ENCODE measurements around the gene USO1.
"Not testable (repeated sequence)": the region's sequence is repeated elsewhere in the genome, so short reads cannot be mapped to it uniquely, and the experiment has no call there.

The USO1 gene

GRCh38 chr4:75715105-75715799 lies 9.1 kb upstream of the USO1 start:
- DNase-seq (ENCODE audit: insufficient read length, low spot score): no peak
- no peak for TF ChIP-seq CTCF (IDR thresholded peaks at IDR 0.05; ENCODE audit: insufficient read depth, missing control alignments)
- FAIRE-seq: no peak

- FAIRE-seq: not testable (repeated sequence)
Measured at GRCh38 chr4:75716054-75716453, 8.3 kb upstream of the USO1 start.

DNA sequence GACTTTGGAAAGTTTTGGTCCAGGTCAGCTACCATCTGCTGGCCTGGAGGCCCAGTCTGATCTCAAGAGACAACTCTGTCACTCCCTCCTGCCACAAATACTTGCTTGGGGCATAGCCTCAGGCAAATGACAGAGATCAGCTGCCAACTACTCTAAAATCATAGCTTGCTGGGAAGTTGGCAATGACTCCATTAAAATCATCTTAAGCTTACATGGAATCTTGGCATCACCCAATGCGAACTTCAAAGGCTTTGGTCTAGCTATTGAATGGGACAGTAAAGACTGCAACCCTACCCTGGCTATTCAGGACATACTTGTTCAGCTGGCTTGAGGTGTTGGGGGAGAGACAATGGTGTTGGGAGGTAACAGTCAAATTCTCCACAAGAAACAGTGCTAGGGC lies 7.0 kb upstream of the USO1 start:
- DNase-seq (ENCODE audit: insufficient read length, low spot score) (no peak), FAIRE-seq (no peak)
- TF ChIP-seq CTCF (IDR thresholded peaks at IDR 0.05; ENCODE audit: insufficient read depth, missing control alignments): no peak

More at GRCh38 chr4:75716054-75716453, 8.3 kb upstream of the USO1 start:
- DNase-seq (ENCODE audit: insufficient read length, low spot score): not testable (repeated sequence)

DNA sequence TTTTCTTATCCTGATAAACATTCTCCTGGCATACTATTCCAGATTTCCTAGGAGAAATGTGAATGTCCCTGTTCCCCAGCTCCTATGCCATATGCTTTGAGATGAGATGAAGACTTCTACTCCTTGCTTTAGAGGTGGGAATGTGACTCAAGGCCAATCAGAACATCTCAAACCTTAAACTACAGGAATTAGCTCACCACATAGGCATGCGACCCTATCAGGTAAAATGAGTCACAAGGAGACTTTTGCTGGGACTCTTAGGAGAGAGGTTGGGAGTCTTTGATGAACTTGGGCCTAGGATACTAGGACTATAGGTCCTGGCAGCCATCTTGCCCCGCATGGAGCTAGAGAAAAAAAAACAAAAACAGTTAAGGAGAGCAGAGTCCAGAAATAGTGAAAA lies 5.8 kb upstream of the USO1 start:
- DNase-seq (ENCODE audit: insufficient read length, low spot score) (no peak), FAIRE-seq (no peak)
- no peak for TF ChIP-seq CTCF (IDR thresholded peaks at IDR 0.05; ENCODE audit: insufficient read depth, missing control alignments)

DNA sequence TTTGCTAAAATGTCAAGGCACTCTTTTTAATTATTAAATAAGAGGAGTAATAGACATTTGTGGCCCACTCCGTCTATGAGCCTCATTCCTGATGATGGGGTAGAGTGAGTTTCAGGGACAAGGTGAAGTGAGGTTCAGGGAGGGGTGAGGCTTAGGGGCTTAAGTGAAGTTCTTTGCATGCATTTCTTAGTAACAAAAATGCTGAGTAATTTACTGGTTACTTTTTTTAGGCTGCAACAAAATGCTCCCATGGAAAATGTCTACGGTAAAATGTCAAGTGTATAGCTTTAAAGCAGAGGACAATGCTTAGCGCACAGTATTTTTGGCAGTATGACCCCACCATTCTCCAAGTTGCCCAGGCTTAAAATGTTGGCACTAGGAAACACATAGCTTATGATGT lies 2.0 kb upstream of the USO1 start:
- FAIRE-seq (no peak), DNase-seq (ENCODE audit: insufficient read length, low spot score) (no peak)
- TF ChIP-seq CTCF (IDR thresholded peaks at IDR 0.05; ENCODE audit: insufficient read depth, missing control alignments): no peak

DNA sequence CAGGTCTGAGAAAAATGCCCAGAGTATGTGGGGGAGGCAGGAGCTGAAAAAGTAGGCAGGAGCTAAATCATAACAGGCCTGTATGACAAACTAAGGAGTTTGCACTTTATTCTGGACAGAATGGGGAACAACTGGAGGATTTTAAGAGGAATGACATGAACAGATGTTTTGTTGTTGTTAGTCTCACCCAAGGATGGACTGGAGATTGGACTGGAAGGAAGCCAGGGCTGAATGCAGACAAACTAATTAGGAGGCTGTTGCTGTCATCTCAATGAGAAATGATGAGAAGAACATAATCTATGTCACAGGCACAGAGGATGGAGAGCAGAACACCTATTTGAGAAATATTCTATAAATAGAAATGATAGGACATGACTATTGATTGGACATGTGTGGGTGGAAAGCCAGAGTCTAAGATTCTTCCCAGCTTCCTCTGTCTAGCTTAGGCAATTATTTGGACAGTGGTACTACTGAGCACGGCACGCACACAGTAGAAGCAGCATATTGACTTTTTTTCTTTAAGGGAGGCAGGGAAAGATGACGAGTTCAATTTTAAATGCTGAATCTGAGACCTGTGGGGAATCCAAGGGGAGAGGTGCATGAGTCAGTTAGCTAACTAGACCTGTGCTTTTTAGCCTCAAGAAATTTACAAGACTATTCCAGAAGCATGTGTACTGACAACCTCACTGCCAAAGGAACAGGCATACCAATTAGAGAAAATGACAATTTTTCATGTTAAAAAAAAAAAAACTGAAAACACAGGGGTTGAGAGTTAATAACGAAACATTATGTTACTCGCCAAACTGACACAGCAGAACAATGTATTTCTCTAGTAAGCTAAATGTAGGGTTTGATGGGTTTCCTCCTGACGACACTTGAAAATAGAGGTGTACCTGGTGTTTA lies 963 bp upstream of the USO1 start:
- TF ChIP-seq CTCF (IDR thresholded peaks at IDR 0.05; ENCODE audit: insufficient read depth, missing control alignments): no peak
- FAIRE-seq: no peak
- DNase-seq (ENCODE audit: insufficient read length, low spot score): no peak

DNA sequence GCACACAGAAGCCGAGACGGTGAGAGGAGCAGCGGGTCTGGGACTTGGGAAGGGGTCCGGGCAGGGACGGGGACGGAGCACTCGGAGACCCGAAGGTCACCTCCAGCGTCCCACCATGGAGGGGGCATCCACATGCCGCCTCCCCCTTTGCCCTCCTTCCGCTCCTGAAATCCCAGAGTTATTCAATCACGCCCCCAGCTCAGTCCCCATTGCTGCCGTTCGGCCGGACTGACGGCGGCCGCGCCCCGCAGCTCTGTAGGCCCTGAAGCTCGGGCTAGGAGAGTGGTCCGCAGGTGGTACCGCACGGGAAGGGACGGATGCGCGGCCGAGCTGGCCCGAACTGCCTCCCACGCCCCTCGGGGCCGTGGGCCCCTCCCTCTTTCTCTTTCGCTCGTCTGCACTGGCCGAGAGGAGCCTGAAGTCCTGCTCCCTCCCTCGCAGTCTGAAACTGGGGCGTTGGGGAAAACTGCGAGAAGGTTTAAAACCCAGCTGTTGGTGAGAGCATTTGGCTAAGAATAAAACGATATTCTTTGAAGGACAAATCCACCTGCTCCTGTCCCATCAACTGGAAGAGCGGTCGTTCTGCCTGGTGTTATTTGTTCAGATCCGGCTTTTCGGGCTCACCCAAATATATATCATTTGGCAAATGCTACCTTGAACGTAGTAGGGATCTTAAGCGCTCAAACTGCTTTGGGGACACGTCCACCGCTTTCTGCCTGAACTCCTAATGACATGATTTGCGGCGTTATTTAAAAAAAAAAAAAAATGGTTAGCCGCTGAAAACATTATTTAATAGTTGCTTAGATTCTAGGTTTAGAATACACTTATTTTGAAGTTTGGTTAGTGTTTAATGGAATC lies 719 bp downstream of the USO1 start:
- FAIRE-seq (no peak), DNase-seq (ENCODE audit: insufficient read length, low spot score) (no peak)
- TF ChIP-seq CTCF (IDR thresholded peaks at IDR 0.05; ENCODE audit: insufficient read depth, missing control alignments): no peak

DNA sequence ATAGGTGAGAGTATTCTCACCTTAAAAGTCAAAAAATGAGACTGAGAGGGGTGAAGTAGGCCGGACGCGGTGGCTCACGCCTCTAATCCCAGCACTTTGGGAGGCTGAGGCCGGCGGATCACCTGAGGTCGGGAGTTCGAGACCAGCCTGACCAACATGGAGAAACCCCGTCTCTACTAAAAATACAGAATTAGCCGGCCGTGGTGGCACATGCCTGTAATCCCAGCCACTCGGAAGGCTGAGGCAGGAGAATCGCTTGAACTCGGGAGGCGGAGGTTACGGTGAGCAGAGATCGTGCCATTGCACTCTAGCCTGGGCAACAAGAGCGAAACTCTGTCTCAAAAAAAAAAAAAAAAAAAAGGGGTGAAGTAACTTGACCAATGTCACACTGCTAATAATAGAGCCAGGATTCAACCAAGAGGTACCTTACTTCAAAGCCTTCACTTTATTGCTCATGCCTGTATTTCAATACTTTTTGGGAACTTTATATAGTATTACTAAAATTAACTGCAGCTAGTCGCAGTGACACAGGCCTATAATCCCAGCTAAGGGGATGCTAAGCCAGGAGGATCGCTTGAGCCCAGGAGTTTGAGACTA lies 1.7 kb downstream of the USO1 start:
- DNase-seq (ENCODE audit: insufficient read length, low spot score); FAIRE-seq: not testable (repeated sequence)

All from D721Med (cell line).